Measurements from ENCODE around the gene PTPRD. TPM values are rescaled to one million over a fixed set of nuclear protein-coding genes. Genes with fewer than 3 reads are reported as not detected.

The PTPRD gene
- total RNA-seq, 1 experiment from 2014 or later = 0.02 TPM

DNA sequence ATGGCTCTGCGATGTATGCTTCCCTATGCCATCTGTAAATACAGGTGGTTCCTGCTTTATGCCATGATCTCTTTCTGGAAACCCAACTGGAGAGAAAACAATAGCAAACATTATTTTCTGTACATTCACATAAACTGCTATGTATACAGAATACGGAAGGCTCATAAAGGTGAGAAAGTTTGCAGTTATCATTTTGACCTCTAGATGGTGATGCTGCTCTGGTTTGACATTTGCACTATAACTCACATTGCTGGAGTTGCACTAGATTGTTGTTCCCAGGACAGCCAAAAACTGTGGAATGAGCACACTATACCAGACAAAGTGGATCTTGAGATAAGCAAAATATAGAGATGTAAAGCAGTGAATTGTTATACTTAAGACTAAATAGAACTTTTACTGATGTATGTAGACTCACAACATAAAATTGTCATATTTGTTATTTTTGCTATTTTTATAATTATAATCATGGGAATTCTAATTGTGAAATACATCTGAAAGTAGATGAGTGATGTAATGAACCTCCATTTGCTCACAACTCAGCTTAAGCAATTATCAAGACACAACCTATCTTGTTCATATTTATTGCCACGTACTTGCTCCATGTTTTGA, 246.5 kb downstream of the PTPRD start:
- H3K9me2 ChIP-seq (ENCODE audit: insufficient read depth) = no peaks in the 10 kb centered on the region
- H2AFZ ChIP-seq (ENCODE audit: low read depth, low read length, poor library complexity, severe bottlenecking) = no peak overlapping the region
- no peaks in the 10 kb centered on the region for H3K4me1 ChIP-seq (ENCODE audit: control insufficient read depth in 1 of 2, insufficient read depth in 2 of 2, low read length in 2 of 2)
- intact Hi-C loops (cut with micrococcal nuclease) = no loop called here
- peaks cover 6 to 11% of the 10 kb centered on the region in 2 experiments; a peak in 2 of 4 replicates for H3K9me3 ChIP-seq (ENCODE audit: control insufficient read depth in 1 of 2, insufficient read depth in 1 of 2, low read depth in 1 of 2, low read length in 2 of 2)
- ChIA-PET POLR2A (no interaction called here), RAD21 (ENCODE audit: low non-redundant PET in 1 of 2, low total read pairs in 2 of 2, uncharacterized antibody in 2 of 2, unreplicated experiment in 2 of 2) (no interaction called here), CTCF (no interaction called here)
- DNase-seq (ENCODE audit: low read depth, low spot score) = peak; percentile 2
- no peak overlapping the region for H3K4me2 ChIP-seq (ENCODE audit: low read length)
- TF ChIP-seq MAX (IDR thresholded peaks at IDR 0.05) (no peak), FOSL1 (IDR thresholded peaks at IDR 0.05; ENCODE audit: low read depth) (no peak), ELF1 (IDR thresholded peaks at IDR 0.05; ENCODE audit: borderline replicate concordance, low read depth) (no peak), YY1 (IDR thresholded peaks at IDR 0.05; ENCODE audit: extremely low read depth, insufficient replicate concordance, low read depth, low read length) (no peak), JUND (IDR thresholded peaks at IDR 0.05) (no peak), ZBTB33 (IDR thresholded peaks at IDR 0.05; ENCODE audit: extremely low read depth, insufficient replicate concordance, low read length) (no peak), SIN3A (IDR thresholded peaks at IDR 0.05; ENCODE audit: low read depth) (no peak), RAD21 (IDR thresholded peaks at IDR 0.05; ENCODE audit: low read depth) (peak; percentile 38), CBX3 (IDR thresholded peaks at IDR 0.05; ENCODE audit: low read depth) (no peak)
- TF ChIP-seq, protein P1, sequence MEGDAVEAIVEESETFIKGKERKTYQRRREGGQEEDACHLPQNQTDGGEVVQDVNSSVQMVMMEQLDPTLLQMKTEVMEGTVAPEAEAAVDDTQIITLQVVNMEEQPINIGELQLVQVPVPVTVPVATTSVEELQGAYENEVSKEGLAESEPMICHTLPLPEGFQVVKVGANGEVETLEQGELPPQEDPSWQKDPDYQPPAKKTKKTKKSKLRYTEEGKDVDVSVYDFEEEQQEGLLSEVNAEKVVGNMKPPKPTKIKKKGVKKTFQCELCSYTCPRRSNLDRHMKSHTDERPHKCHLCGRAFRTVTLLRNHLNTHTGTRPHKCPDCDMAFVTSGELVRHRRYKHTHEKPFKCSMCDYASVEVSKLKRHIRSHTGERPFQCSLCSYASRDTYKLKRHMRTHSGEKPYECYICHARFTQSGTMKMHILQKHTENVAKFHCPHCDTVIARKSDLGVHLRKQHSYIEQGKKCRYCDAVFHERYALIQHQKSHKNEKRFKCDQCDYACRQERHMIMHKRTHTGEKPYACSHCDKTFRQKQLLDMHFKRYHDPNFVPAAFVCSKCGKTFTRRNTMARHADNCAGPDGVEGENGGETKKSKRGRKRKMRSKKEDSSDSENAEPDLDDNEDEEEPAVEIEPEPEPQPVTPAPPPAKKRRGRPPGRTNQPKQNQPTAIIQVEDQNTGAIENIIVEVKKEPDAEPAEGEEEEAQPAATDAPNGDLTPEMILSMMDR (IDR thresholded peaks at IDR 0.05 in 2 of 3, conservative IDR thresholded peaks at IDR 0.05 in 1 of 3; ENCODE audit: borderline replicate concordance in 1 of 3, insufficient read depth in 1 of 3, low read depth in 2 of 3, low read length in 2 of 3) = peak in 2 of 3 experiments; percentile 32 to 59; a peak in 4 of 6 replicates
- H3K9ac ChIP-seq (ENCODE audit: low read length) = no peak overlapping the region
- H3K4me3 ChIP-seq (replicated peaks in 1 of 2; ENCODE audit: low read depth in 1 of 2, low read length in 2 of 2) = no peak overlapping the region
- H3K27ac ChIP-seq (ENCODE audit: low read depth, low read length) = no peak overlapping the region
- BruUV-seq (replicated peaks) = no TSS peak
- H4K20me1 ChIP-seq (ENCODE audit: insufficient read depth) = no peaks in the 10 kb centered on the region
- no peaks in the 10 kb centered on the region for H3K27me3 ChIP-seq (ENCODE audit: insufficient read depth, low read length)
- no peaks in the 10 kb centered on the region for H3K36me3 ChIP-seq (ENCODE audit: control insufficient read depth in 1 of 2, insufficient read depth in 2 of 2, low read length in 2 of 2)
- no peaks in the 10 kb centered on the region for H3K79me2 ChIP-seq (ENCODE audit: insufficient read depth, low read length)
- ATAC-seq = no peak; the same call in 1 of the 2 replicates
